CD14-positive monocyte (primary cell): Measurements from ENCODE around the gene CISD2. TPM values are rescaled to one million over a fixed set of nuclear protein-coding genes. Genes with fewer than 3 reads are reported as not detected.
A peak's percentile ranks its signal among the peaks of the same experiment; 100 is the strongest.
"Not testable (repeated sequence)": the region's sequence is repeated elsewhere in the genome, so short reads cannot be mapped to it uniquely, and the experiment has no call there.

ENCODE experiments used
- DNase-seq, 3 donors: peaks; one replicate each; pipeline ENCODE4 v3.0.0-alpha.2; 2011 to 2022
- H2AFZ ChIP-seq: 2 replicates; pipeline ENCODE4 v1.6.0; 2012; ENCODE audit warnings: mild to moderate bottlenecking, low read depth, low read length, inconsistent platforms; ENCODE audit not compliant: insufficient read depth, poor library complexity, severe bottlenecking
- H3K27ac ChIP-seq, 2 donors: 1 replicate in 1 of 2; 2 replicates in 1 of 2; pipeline ENCODE4 v1.5.1; 2012 to 2013; ENCODE audit warnings: low read length in 2 of 2, control low read depth in 1 of 2, inconsistent platforms in 1 of 2, low read depth in 1 of 2, mild to moderate bottlenecking in 1 of 2
- H3K27me3 ChIP-seq, 2 donors: one replicate each; pipeline versions ENCODE4 v1.6.0 to v1.6.1; 2011 to 2013; ENCODE audit warnings: low read length in 2 of 2; ENCODE audit not compliant: control insufficient read depth in 2 of 2, insufficient read depth in 2 of 2
- H3K36me3 ChIP-seq, 2 donors: replicated peaks in 1 of 2; 1 replicate in 1 of 2; 2 replicates in 1 of 2; pipeline versions ENCODE4 v1.5.1 to v1.6.1; 2012 to 2013; ENCODE audit warnings: low read length in 2 of 2, control low read depth in 1 of 2, inconsistent platforms in 1 of 2, mild to moderate bottlenecking in 1 of 2; ENCODE audit not compliant: insufficient read depth in 2 of 2, control insufficient read depth in 1 of 2
- H3K4me1 ChIP-seq, 2 donors: 1 replicate in 1 of 2; 2 replicates in 1 of 2; pipeline versions ENCODE4 v1.5.1 to v1.6.1; 2012 to 2013; ENCODE audit warnings: low read length in 2 of 2, control low read depth in 1 of 2, inconsistent platforms in 1 of 2, mild to moderate bottlenecking in 1 of 2, moderate library complexity in 1 of 2; ENCODE audit not compliant: insufficient read depth in 2 of 2, control insufficient read depth in 1 of 2
- H3K4me2 ChIP-seq: replicated peaks from 2 replicates; pipeline ENCODE3; 2012; ENCODE audit warnings: low read length, moderate library complexity, mild to moderate bottlenecking; ENCODE audit not compliant: poor library complexity, severe bottlenecking; ENCODE audit errors: extremely low read depth
- H3K4me3 ChIP-seq, 3 experiments: fragments of 200-600 bp in 1 of 3; sonication (generic) in 1 of 3; replicated peaks in 1 of 3; 1 replicate in 2 of 3; 2 replicates in 1 of 3; pipeline ENCODE4 v1.5.1; 2011 to 2013; ENCODE audit warnings: low read length in 3 of 3, mild to moderate bottlenecking in 3 of 3, control low read depth in 2 of 3, low read depth in 2 of 3, inconsistent platforms in 1 of 3, moderate library complexity in 1 of 3
- H3K79me2 ChIP-seq: 2 replicates; pipeline ENCODE4 v1.6.0; 2012; ENCODE audit warnings: mild to moderate bottlenecking, control low read depth, inconsistent platforms, low read length, moderate library complexity; ENCODE audit not compliant: insufficient read depth
- H3K9ac ChIP-seq: 2 replicates; pipeline ENCODE4 v1.6.0; 2017; ENCODE audit warnings: low read length, mild to moderate bottlenecking; ENCODE audit not compliant: insufficient read depth, poor library complexity, severe bottlenecking
- H3K9me3 ChIP-seq, 2 donors: replicated peaks in 1 of 2; 1 replicate in 1 of 2; 2 replicates in 1 of 2; pipeline versions ENCODE4 v1.5.1 to v1.6.1; 2012 to 2013; ENCODE audit warnings: low read length in 2 of 2, control low read depth in 1 of 2; ENCODE audit not compliant: control insufficient read depth in 1 of 2, insufficient read depth in 1 of 2
- H4K20me1 ChIP-seq: 2 replicates; pipeline ENCODE4 v1.6.0; 2012; ENCODE audit warnings: mild to moderate bottlenecking, low read length, control low read depth, moderate library complexity; ENCODE audit not compliant: insufficient read depth
- H3K27ac Mint-ChIP-seq, 7 donors: one replicate each; pipeline ENCODE4 v1.8.0; 2020; ENCODE audit warnings: mild to moderate bottlenecking in 7 of 7, mixed read lengths in 7 of 7, moderate library complexity in 6 of 7, inconsistent platforms in 2 of 7
- H3K27me3 Mint-ChIP-seq, 3 donors: one replicate each; pipeline ENCODE4 v1.8.0; 2021 to 2022; ENCODE audit warnings: low read depth in 3 of 3, mild to moderate bottlenecking in 3 of 3, mixed read lengths in 3 of 3, moderate library complexity in 3 of 3, inconsistent platforms in 1 of 3
- H3K36me3 Mint-ChIP-seq, 2 donors: one replicate each; pipeline ENCODE4 v1.8.0; 2020; ENCODE audit warnings: mixed read lengths in 2 of 2, inconsistent platforms in 1 of 2, mild to moderate bottlenecking in 1 of 2
- H3K4me1 Mint-ChIP-seq: one replicate; pipeline ENCODE4 v1.8.0; 2020; ENCODE audit warnings: mild to moderate bottlenecking, mixed read lengths
- H3K4me3 Mint-ChIP-seq, 2 donors: one replicate each; pipeline ENCODE4 v1.8.0; 2020; ENCODE audit warnings: mild to moderate bottlenecking in 2 of 2, mixed read lengths in 2 of 2, moderate library complexity in 1 of 2
- H3K9me3 Mint-ChIP-seq, 7 donors: one replicate each; pipeline ENCODE4 v1.8.0; 2020 to 2022; ENCODE audit warnings: mixed read lengths in 7 of 7, mild to moderate bottlenecking in 6 of 7, moderate library complexity in 6 of 7, inconsistent platforms in 2 of 7
- WGBS: methylation state at CpG from one replicate; pipeline ENCODE4 v1.1.5; 2013; ENCODE audit warnings: missing lambda C conversion rate; ENCODE audit not compliant: insufficient coverage; 5-methylcytosine and 5-hydroxymethylcytosine counted together
- intact Hi-C, 2 donors: fragments of 100-400 bp; cut with micrococcal nuclease; formaldehyde crosslinking; loops; one replicate each; pipeline versions ENCODE4 v1.15.0 to v1.15.1; 2023
- polyA plus RNA-seq, 3 donors: library from polyadenylated mRNA; depleted of rRNA in 1 of 3; unstranded in 2 of 3; stranded (reverse) in 1 of 3; fragments of 300-500 nt in 2 of 3; fragments of >200 nt in 1 of 3; fragmentation: Illumina TruSeq in 2 of 3; gene quantifications; 1 replicate in 2 of 3; 2 replicates in 1 of 3; pipeline ENCODE4 v1.2.3, GENCODE V29; 2012 to 2021

CISD2 gene
- polyA plus RNA-seq, 3 donors: 4.5 to 30.2 (median 29.1) TPM

- WGBS: no CpG with 5 or more reads among the region's 3 CpGs
- H3K36me3 Mint-ChIP-seq: peaks cover 18 to 21% of the 10 kb centered on the region in 2 donors
- H3K27ac Mint-ChIP-seq: not testable (repeated sequence)
Measured at GRCh38 chr4:102889866-102890265, 21.1 kb downstream of the CISD2 start.

GRCh38 chr4:102896547-102896946, 27.8 kb downstream of the CISD2 start:
- H3K4me2 ChIP-seq, H3K36me3 Mint-ChIP-seq, H3K4me1 ChIP-seq, H3K4me1 Mint-ChIP-seq, H3K9ac ChIP-seq, intact Hi-C loops, H2AFZ ChIP-seq, DNase-seq, H3K27me3 ChIP-seq, H3K9me3 ChIP-seq, H3K4me3 ChIP-seq, H3K27ac Mint-ChIP-seq, H3K27me3 Mint-ChIP-seq, H4K20me1 ChIP-seq, H3K4me3 Mint-ChIP-seq, H3K9me3 Mint-ChIP-seq, H3K79me2 ChIP-seq, H3K36me3 ChIP-seq, H3K27ac ChIP-seq: not testable (repeated sequence)
- WGBS: no CpG with 5 or more reads among the region's 5 CpGs

More at GRCh38 chr4:102889866-102890265, 21.1 kb downstream of the CISD2 start:
- H3K4me2 ChIP-seq, H3K27me3 Mint-ChIP-seq, H3K4me3 Mint-ChIP-seq, H3K27ac ChIP-seq, H3K4me1 ChIP-seq, H2AFZ ChIP-seq, H3K9me3 Mint-ChIP-seq, H3K9me3 ChIP-seq, H3K9ac ChIP-seq, H3K27me3 ChIP-seq, H3K79me2 ChIP-seq, H3K4me3 ChIP-seq, H4K20me1 ChIP-seq, H3K4me1 Mint-ChIP-seq, intact Hi-C loops: not testable (repeated sequence)
- peaks cover 0 to 17% of the 10 kb centered on the region in 2 donors for H3K36me3 ChIP-seq
- peak in 1 of 3 donors; percentile 9 for DNase-seq

- H3K9me3 Mint-ChIP-seq, H3K4me1 ChIP-seq, H3K27ac ChIP-seq, H3K36me3 Mint-ChIP-seq, H3K36me3 ChIP-seq, H3K4me3 Mint-ChIP-seq, H3K79me2 ChIP-seq, H4K20me1 ChIP-seq, H3K9me3 ChIP-seq, H3K4me2 ChIP-seq, H3K4me1 Mint-ChIP-seq, H3K27me3 ChIP-seq, H3K4me3 ChIP-seq, H3K9ac ChIP-seq, H3K27ac Mint-ChIP-seq, H3K27me3 Mint-ChIP-seq, DNase-seq, H2AFZ ChIP-seq, intact Hi-C loops: not testable (repeated sequence)
- 100% methylated on average over 1 of the region's 3 CpGs for WGBS
Measured at GRCh38 chr4:102897610-102898009, 28.8 kb downstream of the CISD2 start.
